GM12892 (cell line): ENCODE data around the gene NOXO1.

ENCODE experiments used
- POLR2A ChIP-seq: IDR thresholded peaks from 2 replicates; pipeline ENCODE4 v1.6.1; 2011; ENCODE audit warnings: low read depth, low read length, control low read depth
- POLR2AphosphoS5 ChIP-seq: IDR thresholded peaks from 2 replicates; pipeline ENCODE4 v1.6.1; 2011; ENCODE audit warnings: low read depth, low read length, control low read depth
- TAF1 ChIP-seq: IDR thresholded peaks from 2 replicates; pipeline ENCODE4 v1.6.1; 2011; ENCODE audit warnings: low read depth, mild to moderate bottlenecking, control low read depth, low read length, borderline replicate concordance

DNA sequence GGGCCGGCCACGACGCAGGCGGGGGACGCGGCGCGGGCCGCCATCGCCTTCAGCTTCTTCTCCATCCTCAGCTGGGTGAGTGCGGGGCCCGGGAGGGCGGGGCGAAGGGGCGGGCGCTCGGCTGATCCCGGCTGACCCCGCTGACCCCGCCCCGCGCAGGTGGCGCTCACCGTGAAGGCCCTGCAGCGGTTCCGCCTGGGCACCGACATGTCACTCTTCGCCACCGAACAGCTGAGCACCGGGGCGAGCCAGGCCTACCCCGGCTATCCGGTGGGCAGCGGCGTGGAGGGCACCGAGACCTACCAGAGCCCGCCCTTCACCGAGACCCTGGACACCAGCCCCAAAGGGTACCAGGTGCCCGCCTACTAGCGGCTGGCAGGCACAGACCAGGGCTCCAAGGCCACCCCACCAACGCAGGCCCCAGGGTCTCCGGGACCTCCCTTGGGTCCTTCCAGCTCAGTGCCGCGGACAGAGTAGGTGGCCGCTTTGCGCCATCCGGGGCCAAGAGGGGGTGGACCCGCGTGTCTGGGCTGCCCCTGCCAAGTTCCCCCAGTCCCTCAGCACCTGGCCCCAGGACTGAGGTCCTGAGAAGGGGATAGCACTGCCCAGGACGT is 11.5 kb upstream of the NOXO1 start:
- TF ChIP-seq POLR2AphosphoS5 (no peak), POLR2A (no peak), TAF1 (no peak)
